ENCODE data around the gene RTN4R. TPM values are rescaled to one million over a fixed set of nuclear protein-coding genes. Genes with fewer than 3 reads are reported as not detected.
A peak's percentile ranks its signal among the peaks of the same experiment; 100 is the strongest.

The RTN4R gene
- polyA plus RNA-seq, 1 experiment, result 0.16 TPM

DNA sequence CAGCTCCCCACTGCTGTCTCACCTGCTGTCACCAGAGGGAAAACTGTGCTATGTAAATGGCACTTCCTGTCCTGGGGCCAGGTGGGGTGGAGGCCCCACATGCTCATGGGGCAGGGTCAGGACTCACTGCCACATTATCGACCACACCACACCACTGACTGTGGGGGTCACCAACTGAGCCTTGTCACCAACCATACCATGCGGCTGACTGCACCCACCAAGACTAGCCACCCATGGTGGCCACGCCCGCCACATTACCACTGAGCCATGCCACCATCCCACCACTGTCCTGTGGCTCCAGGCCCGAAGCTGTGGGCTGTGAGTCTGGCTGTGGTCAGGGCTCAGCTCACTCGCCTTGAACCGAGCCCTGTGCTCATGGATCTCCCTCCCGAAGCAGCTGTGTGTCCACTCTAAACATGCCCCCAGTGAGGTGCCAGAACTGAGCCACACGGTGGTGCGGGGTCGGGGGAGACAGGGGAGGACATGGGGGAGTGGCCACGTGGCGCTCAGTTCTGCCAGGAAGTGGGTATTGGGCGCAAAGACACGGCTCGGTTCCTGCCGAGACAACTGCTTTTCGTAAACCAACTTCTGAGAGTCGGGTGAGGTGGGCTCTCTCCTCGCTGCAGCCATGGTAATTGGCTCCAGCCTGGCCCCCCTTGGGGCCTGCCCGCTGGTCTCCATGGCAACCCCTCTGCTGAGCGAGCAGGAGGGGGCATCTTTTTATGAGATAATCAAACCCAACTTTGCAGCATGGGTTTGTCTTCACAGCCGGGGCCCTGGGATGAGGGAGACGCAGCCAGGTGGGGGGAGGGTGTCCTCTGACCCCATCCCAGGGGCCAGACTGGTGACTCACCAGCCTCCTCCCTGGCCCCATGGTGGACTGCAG is 23.2 kb downstream of the RTN4R start:
- Histone ChIP-seq H3K4me3 (ENCODE audit: low read depth, low read length) (no peak overlapping the region), H3K27me3 (ENCODE audit: control insufficient read depth, insufficient read depth, low read length) (peaks cover 5% of the 10 kb centered on the region), H3K27ac (ENCODE audit: low read depth, low read length) (no peak overlapping the region), H3K9me3 (ENCODE audit: control insufficient read depth, insufficient read depth, low read length) (no peaks in the 10 kb centered on the region; the same call in 1 of the 2 replicates)
- DNase-seq (ENCODE audit: low read depth, low spot score), result no peak
- ChIA-PET CTCF (no interaction called here), POLR2A (no interaction called here)
- TF ChIP-seq CTCF (IDR thresholded peaks at IDR 0.05; ENCODE audit: low read depth, low read length), result no peak

GRCh38 chr22:20244250-20244648 is 23.9 kb downstream of the RTN4R start:
- Histone ChIP-seq H3K9me3 (ENCODE audit: control insufficient read depth, insufficient read depth, low read length) (no peaks in the 10 kb centered on the region; the same call in 1 of the 2 replicates), H3K27me3 (ENCODE audit: control insufficient read depth, insufficient read depth, low read length) (peaks cover 3% of the 10 kb centered on the region), H3K4me3 (ENCODE audit: low read depth, low read length) (no peak overlapping the region), H3K27ac (ENCODE audit: low read depth, low read length) (no peak overlapping the region)
- no peak for DNase-seq (ENCODE audit: low read depth, low spot score)
- CTCF ChIA-PET, result no interaction called here
- POLR2A ChIA-PET, result interaction anchor here (0.6 kb wide), 1 partner anchor 742 kb away, joined by 3 read pairs; no protein-coding TSS in a partner anchor
- TF ChIP-seq CTCF (IDR thresholded peaks at IDR 0.05; ENCODE audit: low read depth, low read length), result no peak

- TF ChIP-seq CTCF (IDR thresholded peaks at IDR 0.05; ENCODE audit: low read depth, low read length), result no peak
- ChIA-PET CTCF (no interaction called here), POLR2A (interaction anchor here (0.6 kb wide), 1 partner anchor 741 kb away, joined by 3 read pairs; no protein-coding TSS in a partner anchor)
- Histone ChIP-seq H3K27ac (ENCODE audit: low read depth, low read length) (no peak overlapping the region), H3K4me3 (ENCODE audit: low read depth, low read length) (peak overlapping the region; percentile 25; the same call in 1 of the 2 replicates), H3K9me3 (ENCODE audit: control insufficient read depth, insufficient read depth, low read length) (no peaks in the 10 kb centered on the region; the same call in 1 of the 2 replicates), H3K27me3 (ENCODE audit: control insufficient read depth, insufficient read depth, low read length) (peaks cover under 1% of the 10 kb centered on the region)
- peak; percentile 38 for DNase-seq (ENCODE audit: low read depth, low spot score)
These were observed 24.4 kb downstream of the RTN4R start for GRCh38 chr22:20243537-20244249.

DNA sequence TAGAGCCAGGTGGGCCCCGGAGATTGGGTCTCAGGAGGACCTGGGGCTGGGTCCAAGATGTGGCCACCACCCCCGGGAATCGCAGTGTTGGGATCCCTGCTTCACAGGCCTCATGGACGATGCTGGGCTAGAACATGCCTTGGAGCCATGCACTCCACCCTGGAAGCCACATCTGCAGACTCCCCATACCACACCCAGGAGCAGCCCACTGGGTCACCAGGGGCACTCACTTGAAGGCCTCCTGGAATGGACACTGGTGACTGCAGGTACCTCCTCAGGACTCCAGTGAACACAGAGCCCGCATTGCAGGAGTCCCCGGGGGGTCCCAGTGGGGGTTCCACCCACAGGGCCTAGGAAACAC is 25.0 kb downstream of the RTN4R start:
- ChIA-PET POLR2A (no interaction called here), CTCF (no interaction called here)
- TF ChIP-seq CTCF (IDR thresholded peaks at IDR 0.05; ENCODE audit: low read depth, low read length), result no peak

More for the DNA sequence above, 25.0 kb downstream of the RTN4R start:
- no peaks in the 10 kb centered on the region; the same call in 1 of the 2 replicates for H3K9me3 ChIP-seq (ENCODE audit: control insufficient read depth, insufficient read depth, low read length)
- no peak overlapping the region for H3K27ac ChIP-seq (ENCODE audit: low read depth, low read length)
- no peak for DNase-seq (ENCODE audit: low read depth, low spot score)
- H3K27me3 ChIP-seq (ENCODE audit: control insufficient read depth, insufficient read depth, low read length), result no peaks in the 10 kb centered on the region
- peak overlapping the region; percentile 25; the same call in 1 of the 2 replicates for H3K4me3 ChIP-seq (ENCODE audit: low read depth, low read length)

Measured in AG04450 (cell line).